IMR-90 (cell line): ENCODE data around the gene TMEM139. TPM values are rescaled to one million over a fixed set of nuclear protein-coding genes. Genes with fewer than 3 reads are reported as not detected.

Experiments used
- ATAC-seq: fragments of 200-7000 bp; cut with Tn5 transposase; 2 replicates; pipeline ENCODE4 v1.9.1; 2020; ENCODE audit warnings: low read depth, mild to moderate bottlenecking, moderate library complexity
- BruUV-seq: library from RNA; stranded (reverse); fragments of 400-500 nt; replicated peaks from 2 replicates; lab custom pipeline; 2021; lab: Mats Ljungman, UMichigan
- CTCF ChIA-PET: fragments of 300-600 bp; formaldehyde crosslinking; extraction: SDS; loops from one replicate; lab custom pipeline; 2021; ENCODE audit warnings: antibody characterized with exemption; lab: Yijun Ruan, JAX
- POLR2A ChIA-PET: fragments of 300-600 bp; sonication (Branson Sonifier 250); formaldehyde crosslinking; loops from one replicate; lab custom pipeline; 2022; ENCODE audit warnings: antibody characterized with exemption; ENCODE audit not compliant: unreplicated experiment; lab: Charles Lee
- DNase-seq: peaks from one replicate; pipeline ENCODE4 v3.0.0; 2013
- H2AFZ ChIP-seq: replicated peaks from 2 replicates; pipeline ENCODE3; 2013; ENCODE audit warnings: low read length, mild to moderate bottlenecking; ENCODE audit not compliant: poor library complexity
- H2AK5ac ChIP-seq: 2 replicates; pipeline ENCODE4 v1.6.1; 2013; ENCODE audit warnings: low read depth, low read length, inconsistent platforms
- H2AK9ac ChIP-seq: replicated peaks from 2 replicates; pipeline ENCODE3; 2013; ENCODE audit warnings: mild to moderate bottlenecking, low read depth, low read length, moderate library complexity; ENCODE audit not compliant: poor library complexity
- H2BK120ac ChIP-seq: 2 replicates; pipeline ENCODE4 v1.6.1; 2013; ENCODE audit warnings: low read depth, low read length, inconsistent platforms
- H2BK15ac ChIP-seq: 3 replicates; pipeline ENCODE4 v1.6.1; 2013; ENCODE audit warnings: low read depth, low read length, inconsistent platforms
- H2BK20ac ChIP-seq: 2 replicates; pipeline ENCODE4 v1.6.1; 2013; ENCODE audit warnings: low read depth, mild to moderate bottlenecking, inconsistent platforms, low read length, moderate library complexity
- H2BK5ac ChIP-seq: 2 replicates; pipeline ENCODE4 v1.6.1; 2013; ENCODE audit warnings: mild to moderate bottlenecking, low read depth, low read length, inconsistent platforms; ENCODE audit not compliant: poor library complexity, severe bottlenecking
- H3K14ac ChIP-seq: replicated peaks from 2 replicates; pipeline ENCODE4 v1.6.1; 2013; ENCODE audit warnings: low read depth, low read length, inconsistent platforms
- H3K18ac ChIP-seq: 2 replicates; pipeline ENCODE4 v1.6.1; 2013; ENCODE audit warnings: low read depth, low read length, control low read depth
- H3K23ac ChIP-seq: 2 replicates; pipeline ENCODE4 v1.6.1; 2013; ENCODE audit warnings: low read depth, low read length, inconsistent platforms
- H3K27ac ChIP-seq: 2 replicates; pipeline ENCODE4 v1.5.1; 2013; ENCODE audit warnings: mild to moderate bottlenecking, control low read depth, low read length; ENCODE audit not compliant: insufficient read depth
- H3K27me3 ChIP-seq: 2 replicates; pipeline ENCODE4 v1.6.1; 2013; ENCODE audit warnings: low read length; ENCODE audit not compliant: control insufficient read depth, insufficient read depth
- H3K36me3 ChIP-seq: 2 replicates; pipeline ENCODE4 v1.6.1; 2013; ENCODE audit warnings: low read length, mixed read lengths; ENCODE audit not compliant: control insufficient read depth, insufficient read depth
- H3K4ac ChIP-seq: 2 replicates; pipeline ENCODE4 v1.6.1; 2013; ENCODE audit warnings: low read depth, low read length, inconsistent platforms
- H3K4me1 ChIP-seq: 2 replicates; pipeline ENCODE4 v1.6.1; 2013; ENCODE audit warnings: low read length, mixed read lengths; ENCODE audit not compliant: control insufficient read depth, insufficient read depth
- H3K4me2 ChIP-seq: 2 replicates; pipeline ENCODE4 v1.6.1; 2013; ENCODE audit warnings: low read depth, mild to moderate bottlenecking, control low read depth, low read length, moderate library complexity
- H3K4me3 ChIP-seq: 2 replicates; pipeline ENCODE4 v1.5.1; 2013; ENCODE audit warnings: low read depth, mild to moderate bottlenecking, control low read depth, low read length, moderate library complexity; ENCODE audit not compliant: insufficient read depth
- H3K56ac ChIP-seq: 2 replicates; pipeline ENCODE4 v1.6.1; 2013; ENCODE audit warnings: low read length, inconsistent platforms; ENCODE audit not compliant: insufficient read depth; ENCODE audit errors: extremely low read depth
- H3K79me1 ChIP-seq, 2 experiments: 2 replicates each; pipeline ENCODE4 v1.6.1; 2013; ENCODE audit warnings: low read length in 2 of 2, inconsistent platforms in 1 of 2, low read depth in 1 of 2
- H3K9ac ChIP-seq: 2 replicates; pipeline ENCODE4 v1.6.1; 2013; ENCODE audit warnings: low read depth, low read length, control low read depth
- H3K9me1 ChIP-seq: 2 replicates; pipeline ENCODE4 v1.6.1; 2013; ENCODE audit warnings: low read length, inconsistent platforms; ENCODE audit not compliant: insufficient read depth
- H3K9me3 ChIP-seq: 2 replicates; pipeline ENCODE4 v1.6.1; 2013; ENCODE audit warnings: low read length; ENCODE audit not compliant: control insufficient read depth, insufficient read depth
- H4K20me1 ChIP-seq: 2 replicates; pipeline ENCODE4 v1.6.1; 2013; ENCODE audit warnings: low read length, inconsistent platforms; ENCODE audit not compliant: insufficient read depth
- H4K5ac ChIP-seq: 2 replicates; pipeline ENCODE4 v1.6.1; 2013; ENCODE audit warnings: mild to moderate bottlenecking, low read depth, low read length, control low read depth
- H4K8ac ChIP-seq, 2 experiments: 2 replicates each; pipeline ENCODE4 v1.6.1; 2013; ENCODE audit warnings: low read depth in 2 of 2, low read length in 2 of 2, control low read depth in 1 of 2, inconsistent platforms in 1 of 2
- H4K91ac ChIP-seq: 2 replicates; pipeline ENCODE4 v1.6.1; 2013; ENCODE audit warnings: low read depth, low read length, inconsistent platforms; ENCODE audit not compliant: insufficient read depth
- BHLHE40 ChIP-seq: fragments of 150-350 bp; IDR thresholded peaks from 2 replicates; pipeline ENCODE4 v1.6.1; 2016; ENCODE audit warnings: mild to moderate bottlenecking, low read depth, low read length
- CTCF ChIP-seq: conservative IDR thresholded peaks from 2 replicates; pipeline ENCODE4 v1.5.1; 2012; ENCODE audit warnings: mild to moderate bottlenecking, low read depth, low read length, improper control_type of control experiment
- FOS ChIP-seq: fragments of 150-350 bp; IDR thresholded peaks from 2 replicates; pipeline ENCODE4 v1.6.1; 2016; ENCODE audit warnings: low read depth, low read length
- MAFK ChIP-seq: IDR thresholded peaks from 2 replicates; pipeline ENCODE4 v1.6.1; 2012; ENCODE audit warnings: low read depth, low read length, improper control_type of control experiment
- WGBS, 2 experiments: methylation state at CpG; one replicate each; pipeline versions ENCODE4 v1.1.5 to v1.1.7; 2013; ENCODE audit warnings: missing lambda C conversion rate in 2 of 2; ENCODE audit not compliant: insufficient read length in 1 of 2; ENCODE audit errors: extremely low coverage in 2 of 2; 5-methylcytosine and 5-hydroxymethylcytosine counted together
- dilution Hi-C: fragments of 300-500 bp; cut with HindIII; formaldehyde crosslinking; loops from one replicate; pipeline ENCODE4 v1.14.3; 2018; ENCODE audit warnings: low sequenced_read_pairs; ENCODE audit not compliant: unreplicated experiment
- in situ Hi-C: fragments of 300-500 bp; cut with MboI; formaldehyde crosslinking; loops from 3 replicates; pipeline ENCODE4 v1.14.3; 2019; ENCODE audit warnings: low sequenced_read_pairs, inconsistent platforms, mixed read lengths
- intact Hi-C: fragments of 100-400 bp; cut with micrococcal nuclease; formaldehyde crosslinking; loops from 2 replicates; pipeline ENCODE4 v1.10.0; 2022
- polyA plus RNA-seq, 3 experiments: library from polyadenylated mRNA; depleted of rRNA; stranded (reverse); fragments of >200 nt; gene quantifications; 2 replicates each; pipeline ENCODE4 v1.2.3, GENCODE V29; 2012; ENCODE audit warnings: low replicate concordance in 1 of 3
- total RNA-seq: library from RNA; depleted of rRNA; stranded (reverse); fragments of >200 nt; gene quantifications from 2 replicates; pipeline ENCODE4 v1.2.3, GENCODE V29; 2012

Gene TMEM139
- total and polyA plus RNA-seq, 2 of the 4 experiments (the other 2 are of a cell fraction) = 0.07 TPM; not detected in 1

GRCh38 chr7:143299346-143299745, 14.6 kb downstream of the TMEM139 start:
- WGBS, 2 experiments = no CpG with 5 or more reads among the region's 2 CpGs
- Histone ChIP-seq H2BK120ac (no peak overlapping the region), H3K23ac (no peak overlapping the region), H2BK15ac (no peak overlapping the region), H3K9me3 (no peaks in the 10 kb centered on the region), H3K36me3 (peaks cover 42% of the 10 kb centered on the region), H2BK20ac (no peak overlapping the region), H3K4ac (no peak overlapping the region), H3K4me3 (no peak overlapping the region), H3K18ac (no peak overlapping the region), H4K20me1 (peaks cover 18% of the 10 kb centered on the region), H3K14ac (no peak overlapping the region), H2AK9ac (no peak overlapping the region), H3K56ac (no peak overlapping the region), H3K9ac (no peak overlapping the region), H4K8ac (no peak overlapping the region), H3K9me1 (peaks cover 18% of the 10 kb centered on the region), H3K27ac (no peak overlapping the region), H3K27me3 (no peaks in the 10 kb centered on the region), H3K79me1 (peaks cover 14 to 44% of the 10 kb centered on the region in 2 experiments), H3K4me1 (peaks cover 18% of the 10 kb centered on the region), H4K91ac (no peak overlapping the region), H2AFZ (no peak overlapping the region), H4K5ac (no peak overlapping the region), H2BK5ac (peak overlapping the region; percentile 18), H3K4me2 (peak overlapping the region; percentile 53; the same call in 1 of the 2 replicates), H2AK5ac (no peak overlapping the region)
- no TSS peak for BruUV-seq
- in situ Hi-C loops = loop anchor here (5.0 kb wide), 1 partner anchor 68 kb away; no protein-coding TSS in a partner anchor
- dilution Hi-C loops = no loop called here
- DNase-seq = peak; percentile 85
- ChIA-PET POLR2A (no interaction called here), CTCF (interaction anchor here (0.8 to 2.7 kb wide), 5 partner anchors 14 to 81 kb away, joined by 3 to 12 read pairs (median 3); no protein-coding TSS in a partner anchor)
- TF ChIP-seq FOS (peak; percentile 60), MAFK (peak; percentile 68), BHLHE40 (peak; percentile 72; the same call in 1 of the 2 replicates), CTCF (no peak)
- intact Hi-C loops = no loop called here
- ATAC-seq = peak; percentile 69
